ENCODE measurements around the gene OR1C1.

DNA sequence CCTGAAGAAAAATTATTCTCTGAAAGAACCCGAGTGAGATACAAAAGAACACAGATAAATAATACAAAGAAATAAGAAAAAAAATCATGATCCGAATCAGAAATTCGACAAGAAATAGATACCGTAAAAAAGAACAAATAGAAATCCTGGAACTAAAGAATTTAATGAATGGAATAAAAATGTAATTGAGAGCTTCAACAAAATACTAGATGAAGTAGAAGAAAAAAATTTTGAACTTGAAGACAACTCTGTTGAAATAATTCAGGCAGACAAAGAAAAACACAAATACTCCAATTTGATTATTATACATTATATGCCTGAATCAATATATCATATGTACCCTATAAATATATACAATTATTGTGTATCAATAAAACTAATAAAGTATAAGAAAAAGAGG lies 39.1 kb downstream of the OR1C1 start:
- TF ChIP-seq, protein P1, sequence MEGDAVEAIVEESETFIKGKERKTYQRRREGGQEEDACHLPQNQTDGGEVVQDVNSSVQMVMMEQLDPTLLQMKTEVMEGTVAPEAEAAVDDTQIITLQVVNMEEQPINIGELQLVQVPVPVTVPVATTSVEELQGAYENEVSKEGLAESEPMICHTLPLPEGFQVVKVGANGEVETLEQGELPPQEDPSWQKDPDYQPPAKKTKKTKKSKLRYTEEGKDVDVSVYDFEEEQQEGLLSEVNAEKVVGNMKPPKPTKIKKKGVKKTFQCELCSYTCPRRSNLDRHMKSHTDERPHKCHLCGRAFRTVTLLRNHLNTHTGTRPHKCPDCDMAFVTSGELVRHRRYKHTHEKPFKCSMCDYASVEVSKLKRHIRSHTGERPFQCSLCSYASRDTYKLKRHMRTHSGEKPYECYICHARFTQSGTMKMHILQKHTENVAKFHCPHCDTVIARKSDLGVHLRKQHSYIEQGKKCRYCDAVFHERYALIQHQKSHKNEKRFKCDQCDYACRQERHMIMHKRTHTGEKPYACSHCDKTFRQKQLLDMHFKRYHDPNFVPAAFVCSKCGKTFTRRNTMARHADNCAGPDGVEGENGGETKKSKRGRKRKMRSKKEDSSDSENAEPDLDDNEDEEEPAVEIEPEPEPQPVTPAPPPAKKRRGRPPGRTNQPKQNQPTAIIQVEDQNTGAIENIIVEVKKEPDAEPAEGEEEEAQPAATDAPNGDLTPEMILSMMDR (conservative IDR thresholded peaks at IDR 0.05 in 1 of 2, IDR thresholded peaks at IDR 0.05 in 1 of 2; ENCODE audit: extremely low read depth in 1 of 2, insufficient read depth in 1 of 2, low read depth in 1 of 2, low read length in 2 of 2), result no peak
- no peak for TF ChIP-seq EZH2 (IDR thresholded peaks at IDR 0.05; ENCODE audit: borderline replicate concordance, low read length)
